ENCODE data around the gene ABCB6.
"Not testable (repeated sequence)": the region's sequence is repeated elsewhere in the genome, so short reads cannot be mapped to it uniquely, and the experiment has no call there.

The ABCB6 gene

DNA sequence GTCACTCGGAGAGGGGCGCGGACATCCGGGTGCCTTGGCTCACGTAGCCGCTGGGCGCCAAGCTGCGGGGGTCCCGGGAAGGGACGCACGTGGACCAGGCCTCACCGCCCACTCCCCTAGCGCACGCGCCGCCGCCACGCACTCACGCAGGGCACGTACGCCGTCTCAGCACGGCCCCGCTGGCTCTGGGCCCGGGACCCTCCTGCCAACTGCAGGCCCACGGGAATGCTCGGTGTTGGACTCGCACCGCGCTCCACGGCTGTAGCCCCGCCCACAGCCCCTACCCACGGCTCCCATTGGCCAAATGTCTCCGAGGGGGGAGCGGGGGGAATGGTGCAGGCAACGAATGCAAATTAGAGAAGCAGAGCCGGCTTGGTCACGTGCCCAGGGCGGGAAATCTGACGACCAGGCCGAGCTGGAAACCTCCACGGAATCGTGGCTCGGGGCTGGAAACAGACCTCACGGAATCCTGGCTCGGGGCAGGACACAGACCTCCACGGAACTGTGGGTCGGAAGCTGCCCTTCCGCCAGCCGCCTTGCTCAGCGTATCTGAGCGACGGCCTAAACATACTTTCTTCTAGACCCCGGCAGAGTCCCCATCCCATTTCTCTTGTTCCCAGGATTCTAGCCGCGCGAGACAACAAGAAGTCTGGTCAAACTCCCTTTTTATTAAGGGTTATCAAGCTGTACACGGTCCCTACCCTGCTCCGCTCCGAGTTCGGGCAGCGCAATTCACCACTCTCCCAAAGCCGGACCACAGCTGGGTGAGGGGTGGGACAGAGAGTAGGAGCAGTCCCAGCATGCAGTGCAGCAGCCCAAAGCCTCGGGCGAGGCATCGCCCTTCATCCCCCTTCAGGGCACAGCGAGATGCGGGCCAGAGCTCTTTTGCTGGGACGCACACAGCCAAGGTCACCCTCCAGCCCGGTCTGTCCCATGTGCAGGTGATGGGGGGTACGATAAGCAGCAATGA is at the start of gene ABCB6:
TSS of gene ABCB6 (minus strand) at position 227 of the 970 bp plus-strand sequence. CDS start 285 bp downstream, outside the sequence.
- peak; percentile 73 for DNase-seq

DNA sequence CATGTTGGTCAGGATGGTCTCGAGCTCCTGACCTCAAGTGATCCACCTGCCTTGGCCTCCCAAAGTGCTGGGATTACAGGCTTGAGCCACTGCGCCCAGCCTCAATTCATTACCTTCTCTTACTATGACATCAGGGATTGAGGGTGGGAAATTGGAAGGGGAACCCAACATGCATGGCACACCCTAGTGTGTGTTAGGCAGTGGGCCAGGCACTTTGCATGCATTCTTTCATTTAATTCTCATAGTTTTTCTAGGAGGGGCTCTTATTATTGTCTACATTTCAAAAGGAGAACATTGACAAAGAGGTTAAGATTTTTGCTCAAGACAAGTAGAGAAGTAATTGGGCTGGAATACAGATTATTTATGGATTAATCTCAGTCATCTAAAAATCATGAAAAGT is 49.5 kb upstream of the ABCB6 start:
- no peak for DNase-seq

DNA sequence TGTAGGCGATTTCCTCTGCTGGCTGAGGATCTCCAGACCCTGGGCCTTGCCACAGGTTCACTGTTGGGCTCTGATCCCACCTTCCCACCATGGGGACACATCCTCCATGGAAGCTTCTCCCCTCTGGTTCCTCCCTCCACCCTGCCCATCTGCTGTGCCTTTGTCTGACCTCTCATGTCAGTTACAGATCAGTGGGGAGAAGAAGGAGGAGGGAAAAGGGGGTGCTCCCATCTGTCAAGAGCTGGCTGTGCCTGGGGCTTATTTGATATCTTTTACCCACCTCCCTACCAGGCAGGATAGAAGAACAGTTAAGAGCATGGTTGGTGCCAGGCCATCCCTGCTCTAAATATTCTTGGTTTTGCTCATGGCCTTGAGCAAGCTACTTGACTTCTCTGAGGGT is 48.1 kb upstream of the ABCB6 start:
- no peak for DNase-seq

DNA sequence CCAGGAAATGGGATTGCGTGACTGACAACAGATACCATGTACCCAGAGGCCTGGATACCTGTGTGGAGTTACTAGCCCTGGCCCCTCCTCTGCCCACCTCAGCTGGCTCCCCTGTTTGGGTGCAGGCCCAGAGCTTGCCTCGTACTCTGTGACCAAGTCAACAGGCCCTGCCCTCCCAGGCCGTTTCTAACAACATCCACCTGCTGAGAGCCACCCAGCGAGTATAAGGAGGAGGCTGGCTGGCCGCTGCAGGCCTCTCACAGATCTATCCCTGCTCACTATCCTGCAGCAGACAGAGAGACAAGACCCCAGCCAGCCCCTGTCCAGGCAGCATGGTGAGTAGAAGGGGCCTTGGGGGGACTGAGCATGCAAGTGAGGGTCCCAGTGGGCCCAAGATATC is 47.5 kb upstream of the ABCB6 start:
- DNase-seq, result no peak

DNA sequence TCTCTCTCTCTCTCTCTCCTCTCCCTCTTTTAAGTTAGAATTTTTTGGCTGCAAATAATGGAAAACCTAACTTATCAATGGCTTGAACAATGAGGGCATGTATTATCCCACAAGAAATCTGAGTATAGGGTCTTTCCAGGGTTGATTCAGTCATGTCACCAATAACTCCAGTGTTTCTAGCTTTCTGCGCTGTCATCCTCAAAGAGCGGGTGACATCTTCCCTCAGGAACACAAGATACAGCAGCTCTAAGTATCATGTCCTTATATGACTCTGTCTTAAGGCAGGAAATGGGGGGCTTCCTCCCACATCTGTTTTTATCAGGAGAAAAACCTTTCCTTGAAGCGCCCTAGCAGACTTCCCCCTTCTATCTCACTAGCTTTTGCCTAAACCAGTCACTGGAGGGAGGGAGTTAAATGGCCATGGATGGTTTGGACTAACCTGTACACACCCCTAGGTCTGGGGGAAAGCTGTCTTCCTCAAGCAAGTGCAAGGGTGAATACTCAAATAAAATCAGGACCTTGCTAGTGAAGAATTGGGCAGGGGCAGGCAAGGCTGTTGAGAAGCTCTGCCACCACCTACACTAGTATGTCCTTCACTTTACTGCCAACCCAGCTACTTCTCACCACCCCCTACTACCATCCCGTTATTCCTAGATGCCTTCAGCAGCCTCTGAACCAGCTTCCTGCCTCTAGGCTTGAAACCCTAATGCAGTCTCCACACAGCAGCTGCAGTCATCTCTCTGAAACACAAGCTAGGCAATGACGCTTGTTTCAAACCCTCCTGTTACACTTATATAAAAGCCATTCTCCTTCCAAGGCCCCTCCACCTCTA is 42.5 kb upstream of the ABCB6 start:
- DNase-seq, result no peak

DNA sequence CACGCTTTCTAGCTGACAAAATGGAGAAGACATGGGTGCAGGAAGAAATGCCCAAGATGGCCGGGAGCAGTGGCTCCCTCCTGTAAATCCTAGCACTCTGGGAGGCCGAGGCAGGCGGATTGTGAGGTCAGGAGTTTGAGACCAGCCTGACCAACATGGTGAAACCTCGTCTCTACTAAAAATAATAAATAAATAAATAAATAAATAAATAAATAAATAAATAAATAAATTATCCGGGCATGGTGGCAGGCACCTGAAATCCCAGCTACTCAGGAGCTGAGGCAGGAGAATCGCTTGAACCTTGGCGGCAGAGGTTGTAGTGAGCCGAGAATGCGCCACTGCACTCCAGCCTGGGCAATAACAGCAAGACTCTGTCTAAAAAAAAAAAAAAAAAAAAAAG is 40.2 kb upstream of the ABCB6 start:
- DNase-seq, result not testable (repeated sequence)

DNA sequence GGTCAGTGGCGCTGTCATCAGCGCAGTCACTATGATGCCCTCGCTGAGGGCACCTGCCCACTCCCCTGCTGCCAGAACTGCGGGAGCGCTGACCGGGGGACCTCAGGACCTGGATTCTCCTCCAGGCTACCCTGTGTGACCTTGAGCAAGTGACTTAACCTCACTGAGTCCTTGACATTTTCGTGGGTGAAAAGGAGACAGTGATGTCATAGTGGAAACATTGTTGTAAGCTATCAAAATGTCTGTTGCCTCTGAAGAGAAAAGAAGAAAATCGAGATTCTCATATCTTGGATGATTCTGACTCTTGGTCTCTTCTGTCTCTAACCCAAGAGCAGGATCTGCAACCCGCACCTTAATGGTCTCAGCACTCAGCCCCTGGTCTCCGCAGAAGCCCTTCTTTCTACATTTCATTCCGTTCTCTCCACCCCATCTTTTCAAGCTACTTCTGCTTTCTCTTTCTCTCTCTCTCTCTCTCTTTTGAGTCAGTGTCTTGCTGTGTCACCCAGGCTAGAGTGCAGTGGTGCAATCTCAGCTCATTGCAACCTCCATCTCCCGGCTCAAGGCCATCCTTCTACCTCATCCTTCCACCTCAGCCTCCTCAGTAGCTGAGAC is 35.9 kb upstream of the ABCB6 start:
- DNase-seq, result no peak

DNA sequence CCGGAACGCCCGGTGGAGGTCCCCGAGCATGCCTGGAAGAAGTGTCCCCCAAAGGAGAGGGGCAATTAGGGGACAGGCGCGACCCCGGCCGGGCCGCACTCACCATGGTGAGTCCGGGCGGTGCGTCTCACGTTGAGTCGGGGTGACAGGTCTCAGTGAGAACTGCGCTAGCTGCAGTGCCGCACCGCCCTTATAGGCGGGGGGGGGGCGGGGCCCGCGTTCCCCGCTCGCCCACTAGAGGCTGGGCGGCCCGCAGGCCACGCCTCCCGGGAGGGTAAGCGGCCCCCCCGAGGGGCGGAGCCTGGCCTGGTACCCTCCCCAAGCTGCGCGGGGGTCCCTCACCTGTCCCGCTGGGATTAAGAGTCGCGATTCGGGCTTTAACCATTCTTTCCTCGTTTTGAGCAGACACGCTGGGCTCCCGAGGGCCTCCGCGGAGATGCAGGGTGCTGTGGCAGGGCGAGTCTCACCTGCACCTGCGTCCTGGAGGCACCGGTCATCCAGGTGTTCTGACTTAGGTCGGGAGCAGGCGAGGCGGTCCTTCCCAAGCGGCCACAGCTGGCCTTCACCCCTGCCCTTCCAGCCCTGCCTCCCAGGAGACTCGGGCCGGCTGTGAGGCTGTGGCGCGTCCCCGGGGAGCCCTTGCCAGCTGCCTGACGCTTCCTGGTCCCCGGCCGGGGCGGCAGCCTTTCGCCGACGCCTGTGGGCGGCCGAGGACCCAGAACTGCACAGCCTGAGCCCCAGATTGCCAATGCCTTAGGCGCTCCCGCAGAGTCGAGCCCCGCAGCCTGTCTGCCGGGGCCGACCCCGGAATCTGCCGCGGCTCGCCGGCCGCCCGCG is 35.2 kb upstream of the ABCB6 start, which contains the start of gene TUBA4A:
TSS of gene TUBA4A (minus strand) at position 166 of the 837 bp plus-strand sequence. CDS start at position 106, 60 bp downstream.
- DNase-seq, result peak; percentile 43

DNA sequence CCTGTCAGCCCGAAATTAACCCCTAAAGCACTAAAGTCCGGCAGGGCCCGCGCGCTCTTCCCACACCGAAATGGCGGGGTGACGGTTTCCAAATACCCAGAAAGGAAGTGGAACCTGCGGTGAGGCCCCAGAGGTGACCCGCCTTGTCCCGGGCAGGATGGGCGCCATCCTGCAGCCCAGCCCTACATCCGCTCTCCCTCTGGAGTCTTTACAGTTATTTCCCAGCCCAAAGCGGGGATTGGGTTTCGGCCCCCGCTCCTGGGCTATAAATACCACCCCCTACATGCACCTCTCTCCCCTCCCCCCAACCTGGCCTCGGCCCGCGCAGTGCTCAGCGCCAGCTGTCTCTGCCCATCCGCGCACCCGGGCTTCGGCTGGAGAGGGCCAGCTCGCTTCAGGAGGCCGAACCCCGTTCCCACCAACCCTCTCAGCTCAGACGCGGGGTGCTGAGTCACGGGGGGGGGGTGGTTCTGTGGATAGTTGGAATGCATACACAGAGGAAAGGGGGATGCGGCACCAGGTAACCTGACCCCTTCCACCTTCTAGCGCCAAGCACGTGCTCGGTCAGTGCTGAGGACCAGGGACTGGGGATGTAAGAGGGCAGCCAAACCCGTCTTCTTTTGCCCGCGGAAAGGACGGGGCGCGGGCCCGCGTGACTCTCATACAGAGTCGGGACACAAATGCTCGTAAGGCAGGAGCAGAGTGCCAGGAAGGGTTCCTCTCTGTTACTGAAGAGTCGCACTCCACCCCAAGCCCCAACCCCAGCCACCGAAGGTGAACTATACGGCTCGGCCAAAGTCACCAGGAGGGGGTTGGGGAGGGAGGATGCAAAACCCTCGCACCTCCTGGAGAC is 34.4 kb upstream of the ABCB6 start, which contains the start of gene TUBA4B:
TSS of gene TUBA4B (plus strand) at position 344 of the 853 bp plus-strand sequence. CDS start at position 509, 165 bp downstream.
- peak; percentile 59 for DNase-seq

DNA sequence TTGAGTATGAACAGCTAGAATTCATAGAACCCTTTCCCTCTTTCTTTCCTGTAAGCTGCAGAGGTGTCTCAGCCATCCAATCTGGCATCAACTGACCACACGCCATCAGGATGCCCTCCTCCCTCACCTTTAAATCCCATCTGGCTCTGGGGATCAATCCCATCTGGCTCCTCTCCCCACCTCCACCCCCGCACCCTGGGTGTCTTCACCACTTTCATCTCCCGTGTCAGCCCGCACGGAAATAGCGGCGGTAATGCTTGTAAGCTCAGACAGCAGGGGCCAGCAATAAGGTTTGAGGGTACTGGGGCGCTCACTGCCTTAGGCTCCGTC is 33.8 kb upstream of the ABCB6 start:
- peak; percentile 52 for DNase-seq

DNA sequence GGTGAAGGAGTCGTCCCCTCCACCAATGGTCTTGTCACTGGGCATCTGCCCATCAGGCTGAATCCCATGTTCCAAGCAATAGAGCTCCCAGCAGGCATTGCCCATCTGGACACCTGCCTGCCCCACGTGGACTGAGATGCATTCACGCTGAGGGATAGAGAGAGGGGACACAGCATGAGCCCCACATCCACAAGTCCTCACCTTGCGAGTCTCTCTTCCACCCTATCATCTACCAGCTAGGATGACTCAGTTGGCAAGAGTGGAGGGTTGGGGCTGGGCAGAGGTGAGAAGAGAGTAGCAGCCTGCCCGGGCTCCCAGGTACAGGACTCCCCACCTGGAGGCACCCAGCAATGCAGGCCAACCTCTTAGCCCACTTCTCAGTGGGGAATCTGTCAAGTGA is 33.3 kb upstream of the ABCB6 start:
- DNase-seq, result no peak

DNA sequence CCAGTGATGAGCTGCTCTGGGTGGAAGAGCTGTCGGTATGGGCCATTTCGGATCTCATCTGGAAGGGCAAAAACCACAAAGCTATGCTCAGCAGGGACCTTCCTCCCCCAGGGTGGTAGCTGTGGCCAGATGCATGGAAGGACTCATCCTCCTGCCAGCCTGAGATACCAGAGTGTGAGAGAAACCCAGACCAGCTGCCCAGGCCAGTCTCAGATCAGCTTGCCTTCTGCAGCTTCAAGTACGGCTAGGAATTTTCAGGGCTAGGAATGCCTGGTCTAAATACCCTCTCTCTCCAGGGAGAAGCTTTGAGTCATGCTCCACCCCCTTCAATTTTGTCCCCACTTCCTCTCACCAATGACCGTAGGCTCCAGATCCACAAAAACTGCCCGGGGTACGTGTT is 32.9 kb upstream of the ABCB6 start:
- DNase-seq, result no peak

DNA sequence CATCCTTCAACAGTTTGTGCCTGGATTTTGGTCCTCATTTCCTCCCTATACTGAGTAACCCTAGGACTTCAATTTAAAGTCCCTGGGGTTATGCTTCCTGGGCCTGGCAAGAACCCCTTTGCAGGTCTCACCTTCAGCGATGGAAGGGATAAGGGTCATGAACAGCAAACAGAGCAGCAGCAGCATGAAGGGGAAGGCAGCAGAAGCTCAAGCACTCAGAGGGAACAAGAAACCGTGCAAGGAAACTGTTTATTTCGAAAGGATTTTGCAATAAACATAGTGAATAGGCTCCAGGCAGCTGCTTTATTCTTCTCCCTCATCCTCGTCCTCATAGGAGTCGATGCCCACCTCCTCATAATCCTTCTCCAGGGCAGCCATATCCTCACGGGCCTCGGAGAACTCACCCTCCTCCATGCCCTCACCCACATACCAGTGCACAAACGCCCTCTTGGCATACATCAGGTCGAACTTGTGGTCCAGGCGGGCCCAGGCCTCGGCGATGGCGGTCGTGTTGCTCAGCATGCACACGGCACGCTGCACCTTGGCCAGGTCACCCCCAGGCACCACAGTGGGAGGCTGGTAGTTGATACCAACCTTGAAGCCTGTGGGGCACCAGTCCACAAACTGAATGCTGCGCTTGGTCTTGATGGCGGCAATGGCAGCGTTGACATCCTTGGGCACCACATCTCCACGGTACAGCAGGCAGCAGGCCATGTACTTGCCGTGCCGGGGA is 31.5 kb upstream of the ABCB6 start:
- no peak for DNase-seq

DNA sequence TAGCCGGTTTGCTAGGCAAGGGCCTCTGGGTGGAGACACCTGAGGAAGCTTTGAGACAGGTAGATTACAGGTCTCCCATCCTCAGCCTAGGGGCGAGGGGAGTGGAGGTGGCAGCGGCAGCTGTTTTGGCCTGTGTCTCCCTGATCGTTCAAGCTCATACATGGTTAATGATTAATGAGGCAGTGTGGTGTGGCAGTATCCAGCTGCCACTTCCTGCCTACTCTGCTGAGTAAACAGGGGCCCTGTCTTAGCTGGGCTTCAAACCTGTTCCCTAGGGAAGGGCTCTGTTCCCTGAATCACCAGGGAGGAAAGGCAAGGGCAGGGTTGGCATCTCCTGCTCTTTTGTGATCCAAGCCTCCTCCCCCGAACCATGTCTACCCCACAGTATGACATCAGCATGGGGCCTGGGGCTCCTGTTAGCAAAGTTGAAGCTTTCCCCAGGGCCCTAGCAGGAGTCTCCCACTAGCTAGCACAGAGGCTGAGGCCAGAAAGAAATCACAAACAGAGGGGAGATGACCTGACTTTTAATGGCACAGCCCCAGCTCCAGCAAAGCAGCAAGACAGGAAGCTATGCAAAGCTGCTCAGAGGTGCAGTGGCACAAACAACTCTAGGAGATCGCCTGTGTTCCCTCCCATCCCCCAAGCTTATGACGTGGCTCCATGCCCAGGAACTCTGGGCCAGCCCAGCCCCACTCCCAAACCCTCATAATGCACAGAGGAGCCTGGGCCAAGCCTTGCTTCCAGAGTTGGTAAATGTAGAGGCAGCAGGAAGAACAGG is 30.6 kb upstream of the ABCB6 start:
- peak; percentile 90 for DNase-seq

DNA sequence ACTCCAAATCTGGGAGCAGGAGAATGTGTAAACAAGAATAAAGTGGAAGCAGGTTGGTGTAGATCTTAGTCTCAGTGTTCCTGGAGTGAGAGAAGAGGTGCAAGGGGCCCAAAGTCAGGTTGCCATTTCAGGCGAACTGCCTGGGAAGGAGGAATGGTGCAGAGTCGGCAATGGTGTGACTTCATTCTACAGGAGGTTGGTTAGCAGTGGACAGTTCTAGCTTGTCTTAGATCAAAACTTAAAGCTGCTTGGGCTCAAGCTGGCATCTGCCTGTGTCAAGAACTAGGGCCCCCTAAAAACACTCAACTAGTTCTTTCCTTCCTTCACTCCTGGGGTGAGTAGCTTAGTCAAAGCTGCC is 30.1 kb upstream of the ABCB6 start:
- no peak for DNase-seq

DNA sequence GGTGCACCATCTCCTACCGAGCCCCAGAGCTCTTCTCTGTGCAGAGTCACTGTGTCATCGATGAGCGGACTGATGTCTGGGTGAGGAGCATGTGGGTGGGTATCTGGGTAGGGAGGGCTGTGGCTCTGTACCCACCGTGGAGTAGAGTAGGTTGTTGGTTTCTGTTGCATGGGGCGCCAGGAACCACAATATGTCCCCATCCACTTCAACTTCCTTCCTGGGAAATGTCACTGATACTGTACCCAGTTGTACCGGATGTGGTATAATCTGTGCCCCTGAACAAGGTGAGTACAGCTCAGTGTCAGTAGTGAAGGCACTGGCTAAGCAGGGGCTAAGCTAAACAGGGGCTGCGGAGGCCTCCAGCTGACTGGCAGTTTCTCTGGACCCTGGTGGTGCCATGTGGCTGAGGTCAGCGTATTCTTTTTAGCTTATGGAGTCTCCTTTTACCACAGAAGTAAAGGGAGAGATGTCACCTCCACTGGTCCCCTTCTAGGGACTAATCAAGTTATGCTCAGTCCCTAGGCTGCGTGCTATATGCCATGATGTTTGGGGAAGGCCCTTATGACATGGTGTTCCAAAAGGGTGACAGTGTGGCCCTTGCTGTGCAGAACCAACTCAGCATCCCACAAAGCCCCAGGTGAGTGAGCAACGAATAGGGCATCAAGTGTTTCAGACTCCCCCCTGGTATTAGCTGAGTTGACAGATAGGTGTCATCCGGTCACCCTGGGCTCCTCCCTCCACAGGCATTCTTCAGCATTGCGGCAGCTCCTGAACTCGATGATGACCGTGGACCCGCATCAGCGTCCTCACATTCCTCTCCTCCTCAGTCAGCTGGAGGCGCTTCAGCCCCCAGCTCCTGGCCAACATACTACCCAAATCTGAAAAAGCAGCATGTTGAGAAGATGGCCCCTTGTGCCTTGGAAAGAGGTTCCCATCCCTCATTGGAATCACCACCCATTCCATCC is 29.2 kb upstream of the ABCB6 start:
- DNase-seq, result no peak

DNA sequence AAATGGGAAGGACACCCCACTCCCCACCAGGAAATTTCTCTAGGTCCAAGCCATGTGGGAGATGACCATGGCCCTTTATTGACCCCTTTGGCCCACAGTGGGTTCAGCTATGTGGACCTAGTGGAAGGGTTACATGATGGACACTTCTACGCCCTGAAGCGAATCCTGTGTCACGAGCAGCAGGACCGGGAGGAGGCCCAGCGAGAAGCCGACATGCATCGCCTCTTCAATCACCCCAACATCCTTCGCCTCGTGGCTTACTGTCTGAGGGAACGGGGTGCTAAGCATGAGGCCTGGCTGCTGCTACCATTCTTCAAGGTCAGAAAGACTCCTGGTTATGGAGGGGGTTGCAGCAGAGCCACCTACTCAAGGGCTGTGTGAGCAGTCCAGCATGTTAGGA is 27.8 kb upstream of the ABCB6 start:
- DNase-seq, result no peak

DNA sequence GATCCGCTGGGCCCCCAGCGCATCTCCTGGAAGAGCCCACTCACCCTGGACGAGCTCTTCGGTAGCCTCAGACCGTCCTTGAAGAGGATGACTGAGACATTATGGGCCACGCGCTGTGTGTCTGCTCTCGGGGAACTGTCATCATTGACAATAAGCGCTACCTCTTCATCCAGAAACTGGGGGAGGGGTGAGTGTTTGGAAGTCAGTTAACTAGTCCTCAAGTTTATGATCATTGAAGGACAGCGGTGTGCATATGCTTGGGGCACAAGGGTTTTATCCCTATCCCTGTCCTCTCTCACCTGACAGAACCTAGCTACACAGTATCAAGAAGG is 27.1 kb upstream of the ABCB6 start:
- DNase-seq, result no peak
